Measurements from ENCODE around the gene TRPV6. TPM values are rescaled to one million over a fixed set of nuclear protein-coding genes. Genes with fewer than 3 reads are reported as not detected.

The TRPV6 gene
- total RNA-seq, 1 experiment from 2014 or later, result 4.0 TPM

DNA sequence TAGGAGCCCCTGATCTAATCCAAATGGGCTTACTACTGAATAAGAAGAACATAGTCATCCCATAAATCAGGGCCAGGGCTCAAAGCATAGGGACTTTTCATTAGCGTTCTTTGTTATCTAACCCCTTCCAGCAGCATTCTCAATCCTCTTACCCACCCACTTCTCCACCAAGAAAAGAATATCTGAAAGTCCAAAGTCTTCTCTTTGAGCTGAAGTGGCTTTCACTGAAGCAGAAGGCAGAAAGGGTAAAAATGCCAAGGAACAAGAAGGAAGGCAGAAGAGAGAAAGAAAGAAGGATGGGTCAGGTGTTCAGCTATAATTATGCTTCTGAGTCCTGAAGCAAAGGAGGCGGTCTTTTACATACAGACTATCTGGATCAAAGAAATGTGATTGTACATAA is 37.8 kb upstream of the TRPV6 start:
- Mint-ChIP-seq H3K4me1 (ENCODE audit: low read depth, unreplicated experiment) (peaks cover 15% of the 10 kb centered on the region), H3K4me3 (ENCODE audit: unreplicated experiment) (no peak overlapping the region), H3K27ac (ENCODE audit: unreplicated experiment) (peak overlapping the region; percentile 65), H3K36me3 (ENCODE audit: insufficient read depth, unreplicated experiment) (no peaks in the 10 kb centered on the region), H3K9me3 (ENCODE audit: unreplicated experiment) (no peaks in the 10 kb centered on the region), H3K27me3 (ENCODE audit: insufficient read depth, unreplicated experiment) (no peaks in the 10 kb centered on the region)
- Histone ChIP-seq H3K9me3 (no peaks in the 10 kb centered on the region), H3K4me1 (peaks cover 20% of the 10 kb centered on the region), H3K4me3 (ENCODE audit: low read depth, low read length) (no peak overlapping the region), H3K36me3 (ENCODE audit: control insufficient read depth, insufficient read depth, low read length) (no peaks in the 10 kb centered on the region), H3K27me3 (replicated peaks; ENCODE audit: control insufficient read depth, insufficient read depth, low read length) (no peaks in the 10 kb centered on the region)
- intact Hi-C loops (cut with micrococcal nuclease; ENCODE audit: unreplicated experiment), result loop anchor here (1.0 kb wide), 1 partner anchor 10 kb away; no protein-coding TSS in a partner anchor
- TF ChIP-seq, protein P1, sequence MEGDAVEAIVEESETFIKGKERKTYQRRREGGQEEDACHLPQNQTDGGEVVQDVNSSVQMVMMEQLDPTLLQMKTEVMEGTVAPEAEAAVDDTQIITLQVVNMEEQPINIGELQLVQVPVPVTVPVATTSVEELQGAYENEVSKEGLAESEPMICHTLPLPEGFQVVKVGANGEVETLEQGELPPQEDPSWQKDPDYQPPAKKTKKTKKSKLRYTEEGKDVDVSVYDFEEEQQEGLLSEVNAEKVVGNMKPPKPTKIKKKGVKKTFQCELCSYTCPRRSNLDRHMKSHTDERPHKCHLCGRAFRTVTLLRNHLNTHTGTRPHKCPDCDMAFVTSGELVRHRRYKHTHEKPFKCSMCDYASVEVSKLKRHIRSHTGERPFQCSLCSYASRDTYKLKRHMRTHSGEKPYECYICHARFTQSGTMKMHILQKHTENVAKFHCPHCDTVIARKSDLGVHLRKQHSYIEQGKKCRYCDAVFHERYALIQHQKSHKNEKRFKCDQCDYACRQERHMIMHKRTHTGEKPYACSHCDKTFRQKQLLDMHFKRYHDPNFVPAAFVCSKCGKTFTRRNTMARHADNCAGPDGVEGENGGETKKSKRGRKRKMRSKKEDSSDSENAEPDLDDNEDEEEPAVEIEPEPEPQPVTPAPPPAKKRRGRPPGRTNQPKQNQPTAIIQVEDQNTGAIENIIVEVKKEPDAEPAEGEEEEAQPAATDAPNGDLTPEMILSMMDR (IDR thresholded peaks at IDR 0.05; ENCODE audit: insufficient read depth in 1 of 2, low read depth in 1 of 2, low read length in 1 of 2, severe bottlenecking in 1 of 2, unreplicated experiment in 1 of 2), result no peak
- no peak for DNase-seq
- CTCF ChIA-PET, result interaction anchor here (0.6 to 2.0 kb wide), 2 partner anchors 13 to 292 kb away, joined by 3 to 6 read pairs; no protein-coding TSS in a partner anchor
- POLR2A ChIA-PET, result no interaction called here
- no TSS peak for BruUV-seq (replicated peaks)

DNA sequence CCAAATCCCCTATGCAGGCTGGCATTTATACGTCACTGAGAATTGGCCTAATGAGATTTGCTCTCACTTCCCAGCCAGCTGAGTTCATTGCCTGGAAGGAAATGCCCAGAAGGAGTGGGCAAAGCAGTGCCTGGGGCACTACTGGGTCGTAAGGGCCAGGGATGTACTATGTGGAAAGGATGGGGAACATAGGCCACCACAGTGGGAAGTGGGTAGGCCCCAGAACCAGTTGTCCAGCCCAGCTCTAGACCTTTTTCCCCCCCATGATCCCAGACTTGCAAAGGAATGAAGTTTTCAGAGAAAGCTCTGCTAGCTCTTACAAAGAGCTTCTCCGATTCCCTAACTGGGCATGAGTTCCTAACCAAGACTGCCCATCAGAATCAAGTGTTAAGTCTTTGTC is 34.1 kb upstream of the TRPV6 start:
- TF ChIP-seq, protein P1 (IDR thresholded peaks at IDR 0.05; ENCODE audit: insufficient read depth in 1 of 2, low read depth in 1 of 2, low read length in 1 of 2, severe bottlenecking in 1 of 2, unreplicated experiment in 1 of 2), result no peak
- no peak for DNase-seq
- intact Hi-C loops (cut with micrococcal nuclease; ENCODE audit: unreplicated experiment), result no loop called here
- Mint-ChIP-seq H3K27ac (ENCODE audit: unreplicated experiment) (peak overlapping the region; percentile 60), H3K4me3 (ENCODE audit: unreplicated experiment) (no peak overlapping the region), H3K36me3 (ENCODE audit: insufficient read depth, unreplicated experiment) (no peaks in the 10 kb centered on the region), H3K27me3 (ENCODE audit: insufficient read depth, unreplicated experiment) (no peaks in the 10 kb centered on the region), H3K9me3 (ENCODE audit: unreplicated experiment) (no peaks in the 10 kb centered on the region), H3K4me1 (ENCODE audit: low read depth, unreplicated experiment) (peaks cover 11% of the 10 kb centered on the region)
- ChIA-PET CTCF (no interaction called here), POLR2A (no interaction called here)
- Histone ChIP-seq H3K4me1 (peaks cover 23% of the 10 kb centered on the region), H3K9me3 (no peaks in the 10 kb centered on the region), H3K36me3 (ENCODE audit: control insufficient read depth, insufficient read depth, low read length) (no peaks in the 10 kb centered on the region), H3K27me3 (replicated peaks; ENCODE audit: control insufficient read depth, insufficient read depth, low read length) (no peaks in the 10 kb centered on the region), H3K4me3 (ENCODE audit: low read depth, low read length) (no peak overlapping the region)
- no TSS peak for BruUV-seq (replicated peaks)

DNA sequence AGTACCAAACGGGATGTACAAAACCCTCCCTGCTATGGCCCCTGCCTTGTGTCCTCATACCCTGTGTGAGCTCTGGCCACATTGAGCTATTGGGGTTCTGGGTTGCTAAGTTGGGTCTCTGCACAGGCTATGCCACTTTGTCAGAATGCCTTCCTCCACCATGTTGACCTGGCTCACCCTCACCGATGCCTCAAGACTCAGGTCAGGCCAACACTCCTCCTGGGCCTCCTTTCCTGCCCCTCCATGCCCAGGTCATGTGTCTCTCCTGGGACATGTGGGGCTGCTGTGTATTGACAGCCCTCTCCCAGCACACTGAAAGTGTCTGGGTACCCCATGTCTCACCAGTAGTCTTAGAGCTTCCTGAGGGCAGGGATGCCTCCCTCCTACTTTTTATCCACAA is 33.4 kb upstream of the TRPV6 start:
- no peak overlapping the region for H3K4me3 Mint-ChIP-seq (ENCODE audit: unreplicated experiment)
- TF ChIP-seq, protein P1 (IDR thresholded peaks at IDR 0.05; ENCODE audit: insufficient read depth in 1 of 2, low read depth in 1 of 2, low read length in 1 of 2, severe bottlenecking in 1 of 2, unreplicated experiment in 1 of 2), result no peak
- DNase-seq, result no peak
- no peaks in the 10 kb centered on the region for H3K36me3 Mint-ChIP-seq (ENCODE audit: insufficient read depth, unreplicated experiment)
- ChIA-PET CTCF (no interaction called here), POLR2A (no interaction called here)
- H3K27ac Mint-ChIP-seq (ENCODE audit: unreplicated experiment), result peak overlapping the region; percentile 60
- no peaks in the 10 kb centered on the region for H3K36me3 ChIP-seq (ENCODE audit: control insufficient read depth, insufficient read depth, low read length)
- peaks cover 16% of the 10 kb centered on the region for H3K4me1 Mint-ChIP-seq (ENCODE audit: low read depth, unreplicated experiment)
- no TSS peak for BruUV-seq (replicated peaks)
- no peaks in the 10 kb centered on the region for H3K9me3 ChIP-seq
- no peaks in the 10 kb centered on the region for H3K27me3 Mint-ChIP-seq (ENCODE audit: insufficient read depth, unreplicated experiment)
- no peak overlapping the region for H3K4me3 ChIP-seq (ENCODE audit: low read depth, low read length)
- no peaks in the 10 kb centered on the region for H3K27me3 ChIP-seq (replicated peaks; ENCODE audit: control insufficient read depth, insufficient read depth, low read length)
- H3K4me1 ChIP-seq, result peaks cover 30% of the 10 kb centered on the region
- intact Hi-C loops (cut with micrococcal nuclease; ENCODE audit: unreplicated experiment), result no loop called here
- no peaks in the 10 kb centered on the region for H3K9me3 Mint-ChIP-seq (ENCODE audit: unreplicated experiment)

Data from Caco-2 (cell line).